Transverse colon (tissue), 4 donors: ENCODE measurements around the gene TAF15. TPM values are rescaled to one million over a fixed set of nuclear protein-coding genes. Genes with fewer than 3 reads are reported as not detected.
A peak's percentile ranks its signal among the peaks of the same experiment; 100 is the strongest.

Source experiments
- DNase-seq: peaks from one replicate; pipeline ENCODE4 v3.0.0-alpha.2; 2019
- H3K27ac ChIP-seq, 4 donors: fragments of 200-600 bp; sonication (generic); 2 replicates each; pipeline ENCODE4 v1.5.1; 2016 to 2018; ENCODE audit warnings: inconsistent platforms in 4 of 4
- H3K27me3 ChIP-seq: fragments of 200-600 bp; sonication (generic); 2 replicates; pipeline ENCODE4 v1.5.1; 2017; ENCODE audit warnings: inconsistent platforms
- H3K36me3 ChIP-seq, 4 donors: fragments of 200-600 bp; sonication (generic); 2 replicates each; pipeline ENCODE4 v1.5.1; 2017 to 2019; ENCODE audit warnings: inconsistent platforms in 4 of 4
- H3K4me1 ChIP-seq, 4 donors: fragments of 200-600 bp; sonication (generic); 2 replicates each; pipeline ENCODE4 v1.5.1; 2017 to 2020; ENCODE audit warnings: inconsistent platforms in 4 of 4
- H3K4me3 ChIP-seq, 4 donors: fragments of 200-600 bp; sonication (generic); 1 replicate in 1 of 4; 2 replicates in 3 of 4; pipeline versions ENCODE4 v1.5.1 to v1.6.1; 2017 to 2019; ENCODE audit warnings: inconsistent platforms in 4 of 4
- H3K9me3 ChIP-seq, 2 donors: fragments of 200-600 bp; sonication (generic); 2 replicates each; pipeline ENCODE4 v1.5.1; 2017 to 2019; ENCODE audit warnings: inconsistent platforms in 2 of 2
- EP300 ChIP-seq: sonication (generic); formaldehyde crosslinking; IDR thresholded peaks from one replicate; pipeline ENCODE4 v1.6.1; 2017; ENCODE audit warnings: antibody characterized with exemption, low read depth
- POLR2A ChIP-seq: fragments of 450-650 bp; IDR thresholded peaks from one replicate; pipeline ENCODE4 v1.6.1; 2016; ENCODE audit warnings: antibody characterized with exemption, mild to moderate bottlenecking, moderate library complexity
- POLR2AphosphoS5 ChIP-seq, 3 donors: sonication (generic); formaldehyde crosslinking; IDR thresholded peaks; one replicate each; pipeline ENCODE4 v1.6.1; 2016; ENCODE audit warnings: antibody characterized with exemption in 3 of 3
- WGBS, 2 donors: methylation state at CpG; one replicate each; pipeline ENCODE4 v1.1.5; 2018; ENCODE audit warnings: low coverage in 1 of 2; 5-methylcytosine and 5-hydroxymethylcytosine counted together
- in situ Hi-C, 4 donors: fragments of 200-750 bp; cut with MboI; loops; one replicate each; pipeline versions ENCODE4 v1.15.0 to v1.15.1; 2017; ENCODE audit warnings: low sequenced_read_pairs in 3 of 4, low pct_ligation_motif_present in 1 of 4, low pct_unique_long_range_greater_than_20kb in 1 of 4
- intact Hi-C: fragments of 100-400 bp; cut with DNase I; formaldehyde crosslinking; loops from one replicate; pipeline ENCODE4 v1.15.1; 2023; ENCODE audit warnings: low total_unique reads
- total RNA-seq, 4 donors: library from RNA; depleted of rRNA; stranded (reverse); fragments of >200 nt; gene quantifications; one replicate each; pipeline ENCODE4 v1.1.0, GENCODE V29; 2016
- TF ChIP-seq, protein P1 (sequence below), 5 experiments: fragments of 200-600 bp in 3 of 5; fragments of 450-650 bp in 2 of 5; sonication (generic) in 3 of 5; IDR thresholded peaks; 1 replicate in 2 of 5; 2 replicates in 3 of 5; pipeline ENCODE4 v1.5.1; 2016 to 2017; ENCODE audit warnings: antibody characterized with exemption in 5 of 5, inconsistent platforms in 3 of 5, mild to moderate bottlenecking in 2 of 5, moderate library complexity in 1 of 5

Gene TAF15
- total RNA-seq, 4 donors from 2014 or later: 13.1 to 74.3 (median 37.9) TPM

DNA sequence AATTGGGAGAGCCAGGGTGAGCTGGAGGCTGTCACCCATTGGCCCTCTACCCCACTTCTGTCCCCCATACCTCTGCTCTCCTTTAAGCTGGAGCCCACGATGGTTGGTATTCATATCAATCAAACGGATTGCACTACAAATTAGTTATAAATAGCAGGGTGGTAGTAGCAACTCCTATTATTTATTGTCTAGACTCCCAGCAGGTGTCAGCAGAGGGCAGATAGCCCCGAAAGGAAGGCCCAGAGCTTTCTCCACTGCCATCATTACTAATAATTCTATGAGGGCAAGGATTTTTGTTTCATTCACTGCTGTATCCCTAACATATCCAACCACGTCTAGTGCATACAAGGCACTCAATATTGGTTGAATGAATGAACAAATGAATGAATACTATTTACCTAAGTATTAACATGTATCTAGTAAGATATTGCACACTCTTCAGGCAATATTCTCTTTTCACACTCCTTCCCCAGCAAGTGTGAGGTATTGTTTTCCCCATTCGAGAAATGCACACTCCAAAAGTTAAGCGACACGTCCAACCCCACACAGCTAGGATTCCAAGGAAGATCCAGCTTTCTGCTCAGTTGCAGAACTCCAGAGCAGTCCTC is 42.3 kb upstream of the TAF15 start:
- no peak overlapping the region for H3K4me3 ChIP-seq
- no peaks in the 10 kb centered on the region for H3K36me3 ChIP-seq
- no peaks in the 10 kb centered on the region for H3K9me3 ChIP-seq
- no peak for TF ChIP-seq EP300
- TF ChIP-seq, protein P1, sequence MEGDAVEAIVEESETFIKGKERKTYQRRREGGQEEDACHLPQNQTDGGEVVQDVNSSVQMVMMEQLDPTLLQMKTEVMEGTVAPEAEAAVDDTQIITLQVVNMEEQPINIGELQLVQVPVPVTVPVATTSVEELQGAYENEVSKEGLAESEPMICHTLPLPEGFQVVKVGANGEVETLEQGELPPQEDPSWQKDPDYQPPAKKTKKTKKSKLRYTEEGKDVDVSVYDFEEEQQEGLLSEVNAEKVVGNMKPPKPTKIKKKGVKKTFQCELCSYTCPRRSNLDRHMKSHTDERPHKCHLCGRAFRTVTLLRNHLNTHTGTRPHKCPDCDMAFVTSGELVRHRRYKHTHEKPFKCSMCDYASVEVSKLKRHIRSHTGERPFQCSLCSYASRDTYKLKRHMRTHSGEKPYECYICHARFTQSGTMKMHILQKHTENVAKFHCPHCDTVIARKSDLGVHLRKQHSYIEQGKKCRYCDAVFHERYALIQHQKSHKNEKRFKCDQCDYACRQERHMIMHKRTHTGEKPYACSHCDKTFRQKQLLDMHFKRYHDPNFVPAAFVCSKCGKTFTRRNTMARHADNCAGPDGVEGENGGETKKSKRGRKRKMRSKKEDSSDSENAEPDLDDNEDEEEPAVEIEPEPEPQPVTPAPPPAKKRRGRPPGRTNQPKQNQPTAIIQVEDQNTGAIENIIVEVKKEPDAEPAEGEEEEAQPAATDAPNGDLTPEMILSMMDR (IDR thresholded peaks at IDR 0.05): peak; percentile 39 to 58 (median 43)
- TF ChIP-seq POLR2A: no peak
- TF ChIP-seq POLR2AphosphoS5 (IDR thresholded peaks at IDR 0.05): no peak
- WGBS, 2 donors: 56 to 57% methylated on average over 4 to 7 of the region's 7 CpGs
- H3K27ac ChIP-seq: no peak overlapping the region
- peaks cover 9 to 23% (median 19%) of the 10 kb centered on the region in 4 donors for H3K4me1 ChIP-seq
- H3K27me3 ChIP-seq: no peaks in the 10 kb centered on the region
- in situ Hi-C loops: loop anchor here in 3 of 4 donors (5.0 to 10.0 kb wide), 2 partner anchors 35 to 48 kb away; no protein-coding TSS in a partner anchor
- no peak for DNase-seq
- intact Hi-C loops: no loop called here

DNA sequence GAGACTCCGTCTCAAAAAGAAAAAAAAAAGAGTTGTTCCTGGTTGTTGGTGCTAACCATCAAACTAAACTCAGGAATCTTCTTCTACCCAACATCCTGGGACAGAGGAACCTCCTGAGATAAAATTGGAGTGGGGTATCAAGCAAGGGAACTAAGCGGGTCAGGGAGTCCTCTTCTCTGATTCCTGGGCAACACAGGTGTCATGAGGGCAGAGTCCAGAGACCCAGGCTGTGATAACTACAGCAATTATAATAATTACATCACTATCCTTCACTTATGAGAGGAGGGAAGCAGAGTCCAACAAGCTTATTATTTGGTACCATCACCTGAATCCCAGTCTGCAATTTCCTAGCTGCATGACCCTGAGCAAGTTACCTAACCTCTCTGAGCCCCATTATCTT is 40.5 kb upstream of the TAF15 start:
- Histone ChIP-seq H3K36me3 (no peaks in the 10 kb centered on the region), H3K4me1 (peaks cover 11 to 26% (median 25%) of the 10 kb centered on the region in 4 donors), H3K9me3 (no peaks in the 10 kb centered on the region), H3K4me3 (no peak overlapping the region), H3K27me3 (no peaks in the 10 kb centered on the region), H3K27ac (no peak overlapping the region)
- no peak for DNase-seq
- in situ Hi-C loops: loop anchor here in 3 of 4 donors (5.0 to 10.0 kb wide), 2 partner anchors 34 to 46 kb away; no protein-coding TSS in a partner anchor
- TF ChIP-seq POLR2A: no peak
- no peak for TF ChIP-seq POLR2AphosphoS5 (IDR thresholded peaks at IDR 0.05)
- TF ChIP-seq EP300: no peak
- TF ChIP-seq, protein P1 (IDR thresholded peaks at IDR 0.05): no peak
- intact Hi-C loops: no loop called here
- WGBS, 2 donors: 35 to 83% methylated on average over 2 of the region's 2 CpGs

DNA sequence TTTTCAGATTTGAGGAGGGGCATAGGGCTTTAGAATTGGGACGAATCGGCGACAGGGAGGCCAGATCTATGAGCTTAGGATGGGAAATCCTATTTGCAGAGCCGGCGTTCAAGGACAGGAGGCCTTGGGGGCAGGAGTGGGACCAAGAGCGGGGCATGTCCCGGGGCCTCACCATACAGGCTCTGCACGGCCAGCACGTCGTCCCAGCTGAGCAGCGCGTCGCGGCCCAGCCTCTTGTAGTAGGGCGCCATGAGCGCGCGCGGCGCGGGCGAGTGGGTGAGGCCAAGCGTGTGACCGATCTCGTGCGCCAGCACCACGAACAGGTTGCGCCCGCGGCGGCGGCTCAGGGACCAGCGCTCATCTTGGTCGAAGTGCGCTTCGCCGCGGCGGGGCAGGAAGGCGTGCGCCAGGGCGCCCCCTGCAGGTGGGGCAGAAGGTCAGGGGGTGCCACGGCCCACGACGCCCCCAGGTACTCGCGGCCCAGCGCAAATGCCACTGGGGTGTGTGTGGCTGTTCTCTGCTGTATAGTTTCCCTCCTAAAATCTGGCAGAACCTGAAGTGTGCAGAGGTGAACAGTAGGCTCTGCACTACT is 39.3 kb upstream of the TAF15 start:
- no peaks in the 10 kb centered on the region for H3K27me3 ChIP-seq
- H3K9me3 ChIP-seq: no peaks in the 10 kb centered on the region
- intact Hi-C loops (no loop called here), in situ Hi-C loops (loop anchor here in 3 of 4 donors (5.0 to 10.0 kb wide), 2 partner anchors 32 to 45 kb away; no protein-coding TSS in a partner anchor)
- H3K4me3 ChIP-seq: no peak overlapping the region
- no peak for DNase-seq
- H3K4me1 ChIP-seq: peaks cover 18 to 27% (median 25%) of the 10 kb centered on the region in 4 donors
- WGBS, 2 donors: 95 to 100% methylated on average over 5 to 23 of the region's 48 CpGs
- H3K36me3 ChIP-seq: no peaks in the 10 kb centered on the region
- TF ChIP-seq EP300: no peak
- TF ChIP-seq, protein P1 (IDR thresholded peaks at IDR 0.05): no peak
- TF ChIP-seq POLR2AphosphoS5 (IDR thresholded peaks at IDR 0.05): no peak
- no peak for TF ChIP-seq POLR2A
- H3K27ac ChIP-seq: no peak overlapping the region

DNA sequence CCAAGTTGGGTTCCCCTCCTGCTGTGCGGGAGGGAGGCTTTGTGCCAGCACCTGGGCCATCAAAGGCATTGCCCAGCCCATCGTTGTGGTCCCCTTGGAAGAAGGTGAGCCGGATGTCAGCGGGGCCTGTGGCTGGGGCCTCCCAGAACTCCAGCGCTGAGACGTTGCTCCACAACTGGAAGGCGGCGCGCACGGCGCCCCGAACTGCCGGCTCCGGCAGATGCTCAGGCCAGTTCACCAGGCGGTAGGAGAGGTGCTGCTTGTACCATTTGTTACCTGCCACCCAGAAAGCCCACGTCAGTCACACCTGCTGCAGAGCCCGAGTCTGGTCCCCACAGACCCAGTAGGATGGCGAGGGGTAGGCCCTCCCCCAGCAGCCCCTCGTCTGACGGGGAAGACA is 36.2 kb upstream of the TAF15 start:
- Histone ChIP-seq H3K27ac (peak overlapping the region; percentile 66 to 88 (median 80)), H3K36me3 (no peaks in the 10 kb centered on the region), H3K4me1 (peaks cover 28 to 45% (median 43%) of the 10 kb centered on the region in 4 donors), H3K9me3 (no peaks in the 10 kb centered on the region), H3K4me3 (no peak overlapping the region), H3K27me3 (no peaks in the 10 kb centered on the region)
- WGBS, 2 donors: 81% methylated on average over 20 of the region's 20 CpGs; no CpG with 5 or more reads in 1 of the 2 donors
- in situ Hi-C loops: no loop called here
- TF ChIP-seq, protein P1 (IDR thresholded peaks at IDR 0.05): no peak
- TF ChIP-seq EP300: no peak
- no peak for TF ChIP-seq POLR2A
- no peak for TF ChIP-seq POLR2AphosphoS5 (IDR thresholded peaks at IDR 0.05)
- intact Hi-C loops: no loop called here
- no peak for DNase-seq
